Jurkat, Clone E6-1 (cell line): ENCODE measurements around the gene ZNF3.
A peak's percentile ranks its signal among the peaks of the same experiment; 100 is the strongest.

ENCODE experiments used
- DNase-seq: peaks from one replicate; pipeline ENCODE4 v3.0.0-alpha.2; 2011; ENCODE audit warnings: low read depth, low spot score
- H3K4me3 ChIP-seq: 2 replicates; pipeline ENCODE4 v1.5.1; 2011; ENCODE audit warnings: mild to moderate bottlenecking, low read length, control low read depth, moderate library complexity

Gene ZNF3

DNA sequence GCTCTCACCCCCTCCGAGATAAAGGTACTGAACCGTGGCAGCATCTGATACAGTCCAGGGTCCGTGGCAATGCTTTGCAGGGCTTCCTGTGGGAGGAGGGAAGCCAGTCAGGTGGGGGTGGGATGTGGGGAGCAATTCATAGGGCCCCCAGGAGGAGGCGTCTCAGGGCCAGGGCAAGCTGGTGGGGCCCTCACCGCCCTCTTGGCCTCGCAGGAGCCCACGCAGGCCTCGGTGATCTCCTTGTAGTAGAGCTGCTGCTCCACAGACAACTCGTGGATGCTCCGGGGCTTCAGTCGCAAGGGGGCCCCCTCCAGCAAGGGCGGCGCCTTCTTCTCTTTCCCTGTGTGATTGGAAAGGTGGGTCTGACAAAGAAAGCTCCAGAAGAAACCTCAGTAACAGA lies 30.4 kb upstream of the ZNF3 start:
- DNase-seq = no peak
- H3K4me3 ChIP-seq = no peak overlapping the region

DNA sequence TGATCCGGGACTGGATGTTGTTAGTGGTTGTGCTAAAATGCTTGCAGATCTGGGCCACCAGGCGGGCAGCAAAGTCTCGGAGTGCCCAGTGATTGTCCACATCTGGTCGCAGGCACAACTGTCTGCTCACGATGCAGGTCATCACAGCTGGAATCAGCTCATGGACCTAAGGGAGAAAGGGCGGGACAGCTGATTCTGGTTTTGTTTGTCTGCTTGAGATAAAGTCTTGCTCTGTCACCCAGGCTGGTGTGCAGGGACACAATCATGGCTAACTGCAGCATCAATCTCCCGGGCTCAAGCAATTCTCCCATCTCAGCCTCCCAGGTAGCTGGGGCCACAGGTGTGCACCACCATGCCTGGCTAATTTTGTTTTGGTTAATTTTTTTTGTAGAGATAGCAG lies 29.6 kb upstream of the ZNF3 start:
- H3K4me3 ChIP-seq = no peak overlapping the region
- no peak for DNase-seq

DNA sequence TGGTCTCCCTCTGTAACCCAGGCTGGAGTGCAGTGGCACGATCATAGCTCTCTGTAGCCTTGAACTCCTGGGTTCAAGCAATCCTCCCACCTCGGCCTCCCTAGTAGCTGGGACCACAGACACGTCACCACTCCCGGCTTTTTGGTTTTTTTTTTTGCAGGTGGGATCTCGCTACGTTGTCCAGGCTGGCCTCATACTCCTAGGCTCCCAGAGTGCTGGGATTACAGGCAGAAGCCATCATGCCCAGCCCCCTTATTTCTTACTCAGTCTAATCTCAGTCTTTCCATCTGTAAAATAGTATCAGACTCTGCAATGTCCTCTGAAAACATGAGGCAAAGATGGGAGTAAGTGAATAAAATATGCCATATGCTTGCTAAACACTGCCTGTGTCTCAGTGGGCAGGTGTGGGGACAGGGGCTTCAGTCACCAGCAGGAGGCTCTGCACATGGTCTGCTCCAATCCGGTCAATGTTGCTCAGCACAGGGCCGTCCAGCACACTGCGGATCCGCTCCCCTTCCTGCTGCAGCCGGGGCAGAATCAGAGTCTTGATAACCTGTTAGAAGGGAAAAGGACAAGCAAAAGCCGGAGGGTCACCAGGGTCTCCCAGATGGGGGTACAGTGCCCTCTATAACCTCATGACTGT lies 28.1 kb upstream of the ZNF3 start:
- no peak for DNase-seq
- H3K4me3 ChIP-seq = no peak overlapping the region

DNA sequence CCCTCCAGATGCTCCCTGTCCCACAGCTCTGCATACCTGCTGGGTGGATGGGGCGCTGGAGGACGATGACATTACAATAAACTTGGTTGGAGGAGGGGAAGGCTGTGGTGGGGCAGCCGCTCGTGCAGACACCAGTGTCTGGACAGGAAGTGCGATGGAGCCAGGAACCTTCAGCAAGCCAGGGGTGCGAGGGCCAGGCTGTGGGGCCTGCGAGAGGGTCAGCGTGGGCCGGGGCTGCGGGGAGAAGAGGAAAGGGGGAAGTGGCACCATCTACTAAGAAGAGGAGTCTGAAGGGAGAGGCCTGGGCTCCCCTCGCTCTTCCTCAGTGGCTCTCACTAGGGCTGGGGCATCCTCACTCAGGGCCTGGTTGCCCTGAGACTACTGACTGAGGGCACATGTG lies 26.4 kb upstream of the ZNF3 start:
- DNase-seq = no peak
- H3K4me3 ChIP-seq = no peak overlapping the region

DNA sequence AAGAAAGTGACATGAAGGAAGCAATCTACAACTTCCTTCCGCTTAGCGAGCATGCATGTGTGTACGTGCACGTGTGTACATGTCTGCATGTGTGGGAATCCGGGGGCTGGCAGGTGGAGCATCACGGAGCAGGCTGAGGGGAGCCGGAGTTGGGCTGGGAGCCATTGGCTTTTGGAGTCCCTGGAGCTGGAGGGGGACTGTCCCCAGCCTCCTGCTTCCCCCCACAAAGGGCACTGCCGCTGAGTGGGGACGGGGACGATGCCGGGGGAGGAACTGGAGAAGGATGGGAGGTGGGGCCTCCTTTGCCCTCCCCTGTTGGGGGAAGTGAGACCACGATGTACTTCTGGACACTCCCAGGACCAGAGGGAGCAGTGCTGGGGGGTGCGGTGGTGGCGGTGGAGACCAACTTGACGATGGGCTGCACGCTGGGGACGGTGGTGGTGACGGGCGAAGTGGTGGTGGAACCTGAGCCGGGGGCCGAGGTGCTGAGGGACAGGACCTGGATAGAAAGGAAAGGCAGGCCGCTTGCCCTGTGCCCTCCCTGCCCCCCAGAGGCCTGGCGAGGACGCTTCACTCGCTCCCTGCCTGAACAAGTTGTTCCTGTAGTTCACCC lies 25.7 kb upstream of the ZNF3 start:
- DNase-seq = no peak
- H3K4me3 ChIP-seq = no peak overlapping the region

DNA sequence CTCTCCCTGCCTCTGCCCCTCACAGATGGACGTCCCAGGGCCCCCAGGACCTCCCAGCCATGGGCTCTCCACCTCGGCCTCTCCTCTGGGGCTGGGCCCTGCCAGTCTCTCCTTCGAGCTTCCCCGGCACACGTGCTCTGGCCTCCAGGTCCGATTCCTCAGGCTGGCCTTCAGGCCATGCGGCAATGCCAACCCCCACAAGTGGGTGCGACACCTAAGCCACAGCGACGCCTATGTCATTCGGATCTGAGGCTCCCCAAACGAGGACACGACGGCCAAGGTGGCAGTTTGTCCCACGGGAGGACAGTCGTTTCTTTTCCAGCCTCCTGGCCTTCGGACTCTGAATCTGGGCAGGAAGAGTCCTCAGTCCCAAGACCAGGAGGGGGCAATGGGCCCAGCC lies 25.1 kb upstream of the ZNF3 start:
- H3K4me3 ChIP-seq = no peak overlapping the region

DNA sequence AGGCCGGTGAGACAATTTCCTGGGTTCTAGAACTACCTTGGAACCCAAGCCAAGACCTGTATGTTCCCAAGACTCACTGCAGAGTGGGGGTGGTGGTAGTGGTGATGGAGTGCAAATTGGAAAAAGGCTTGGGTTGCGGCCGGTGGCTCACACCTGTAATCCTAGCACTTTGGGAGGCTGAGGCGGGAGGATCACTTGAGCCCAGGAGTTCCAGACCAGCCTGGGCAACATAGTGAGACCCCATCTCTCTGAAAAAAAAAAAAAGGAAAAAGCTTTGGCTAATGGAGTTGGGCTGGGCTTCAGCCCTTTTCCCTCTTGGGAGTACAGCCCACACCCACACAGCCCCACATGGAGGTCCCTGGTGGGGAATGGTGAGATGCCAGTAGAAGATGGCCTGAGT lies 24.0 kb upstream of the ZNF3 start:
- no peak for DNase-seq
- H3K4me3 ChIP-seq = no peak overlapping the region

More for the DNA sequence above, 25.1 kb upstream of the ZNF3 start:
- no peak for DNase-seq

DNA sequence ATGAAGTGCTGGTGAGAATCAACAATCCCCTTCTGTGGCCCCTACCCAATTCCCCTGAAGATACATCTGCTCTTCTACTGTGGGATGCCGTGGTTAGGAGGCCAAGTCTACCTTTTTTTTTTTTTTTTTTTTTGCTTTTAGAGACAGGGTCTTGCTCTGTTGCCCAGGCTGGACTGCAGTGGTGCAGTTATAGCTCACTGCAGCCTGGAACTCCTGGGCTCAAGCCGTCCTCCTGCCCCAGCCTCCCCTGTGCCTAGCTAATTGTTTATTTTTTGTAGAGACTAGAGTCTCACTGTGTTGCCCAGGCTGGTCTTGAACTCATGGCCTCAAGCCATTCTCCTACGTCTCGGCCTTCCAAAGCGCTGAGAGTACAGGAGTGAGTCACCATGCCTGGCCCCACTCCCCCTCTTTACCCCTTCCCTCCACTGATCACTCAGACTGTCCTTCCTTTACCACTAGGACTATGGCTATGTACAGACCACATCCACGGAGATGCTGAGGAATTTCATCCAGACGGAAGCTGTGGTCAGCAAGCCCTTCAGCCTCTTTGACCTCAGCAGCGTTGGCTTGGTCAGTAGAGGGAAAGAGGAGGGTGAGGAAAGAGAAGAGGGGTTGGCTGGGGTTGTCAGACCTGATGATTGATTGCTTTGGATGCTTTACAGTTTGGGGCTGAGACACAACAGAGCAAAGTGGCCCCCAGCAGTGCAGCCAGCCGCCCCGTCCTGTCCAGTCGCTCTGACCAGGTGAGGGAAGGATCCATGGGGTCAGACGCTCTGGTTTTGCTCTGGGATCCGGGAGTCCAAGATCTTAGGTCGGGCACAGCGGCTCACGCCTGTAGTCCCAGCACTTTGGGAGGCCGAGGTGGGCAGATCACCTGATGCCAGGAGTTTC lies 21.7 kb upstream of the ZNF3 start:
- H3K4me3 ChIP-seq = no peak overlapping the region
- DNase-seq = no peak

DNA sequence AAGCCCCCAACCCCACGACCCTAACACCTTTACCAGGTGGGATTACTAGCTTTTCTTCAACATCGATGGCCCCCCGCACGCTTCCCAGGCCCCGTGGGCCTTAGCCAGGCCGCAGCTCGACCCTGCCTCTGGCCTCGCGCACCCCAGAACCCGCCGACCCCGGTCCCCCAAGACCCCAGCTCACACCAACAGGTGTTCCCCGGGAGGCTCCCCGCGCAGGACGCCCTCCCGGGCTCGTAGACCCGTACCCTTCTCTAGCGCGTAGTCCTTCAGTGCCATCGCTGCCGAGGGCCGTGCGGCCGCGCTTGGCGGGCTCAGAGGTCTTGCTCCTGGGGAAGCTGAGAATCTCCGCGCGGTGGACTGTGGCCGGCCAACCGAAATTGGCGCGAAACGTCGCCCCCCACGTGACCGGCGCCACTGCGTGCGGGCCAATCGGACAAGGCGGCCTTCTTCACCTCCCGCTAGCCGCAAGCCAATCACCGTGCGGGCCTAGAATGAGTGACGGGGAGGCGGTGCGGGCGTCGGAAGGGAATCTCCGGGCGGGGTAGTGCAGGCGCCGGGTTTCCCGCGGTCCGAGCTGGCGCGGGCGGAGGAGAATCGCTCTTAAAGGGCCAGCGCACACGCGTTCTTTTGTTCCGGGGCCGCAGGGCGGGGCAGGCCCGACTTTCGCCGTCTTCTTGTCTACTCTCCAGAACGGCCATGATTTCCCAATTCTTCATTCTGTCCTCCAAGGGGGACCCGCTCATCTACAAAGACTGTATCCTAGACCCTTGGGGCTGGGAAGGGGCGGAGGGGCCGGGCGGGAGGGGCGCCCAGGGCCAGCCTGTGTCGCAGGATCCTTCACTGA lies 19.7 kb upstream of the ZNF3 start, which contains the start of the genes AP4M1 and MCM7:
Gene AP4M1 (plus strand): TSS at position 628 of the 847 bp plus-strand sequence. CDS start 72 bp downstream, at position 700.
Gene MCM7 (minus strand): TSS at position 382 of the 847 bp plus-strand sequence. CDS start 103 bp downstream, at position 279.
- peak within 1 kb of the TSS; percentile 96 for H3K4me3 ChIP-seq
- DNase-seq = peak; percentile 95

DNA sequence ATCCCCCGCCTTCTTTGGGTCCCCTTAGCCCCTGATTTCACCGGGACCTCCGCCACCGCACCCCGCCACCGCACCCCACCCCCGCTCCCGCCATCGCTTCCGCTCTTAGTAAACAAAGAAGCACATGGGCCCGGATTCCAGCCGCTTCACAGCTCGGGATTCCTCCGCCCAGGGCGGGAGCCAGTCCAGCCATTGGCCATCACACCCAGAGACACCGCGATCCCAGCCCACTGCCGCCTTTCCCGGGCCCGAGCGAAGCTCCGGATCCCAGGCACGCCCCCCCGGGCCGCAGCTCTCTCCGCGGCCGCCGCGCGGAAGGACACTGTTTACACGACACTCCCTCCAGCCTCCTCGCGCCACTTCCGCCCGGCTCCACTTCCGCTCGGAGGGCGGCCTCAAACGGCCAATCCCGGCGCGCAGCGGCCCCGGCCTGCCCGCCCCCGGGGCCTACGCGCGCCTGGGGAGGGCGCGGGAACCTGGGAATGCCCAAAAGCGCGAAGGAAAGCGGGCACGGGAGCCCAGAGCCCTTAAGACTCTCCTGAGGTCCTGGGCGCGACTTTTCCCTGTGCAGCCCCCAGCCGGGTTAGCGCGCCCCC lies 19.0 kb upstream of the ZNF3 start:
- H3K4me3 ChIP-seq = peak overlapping the region; percentile 96
- DNase-seq = peak; percentile 90

DNA sequence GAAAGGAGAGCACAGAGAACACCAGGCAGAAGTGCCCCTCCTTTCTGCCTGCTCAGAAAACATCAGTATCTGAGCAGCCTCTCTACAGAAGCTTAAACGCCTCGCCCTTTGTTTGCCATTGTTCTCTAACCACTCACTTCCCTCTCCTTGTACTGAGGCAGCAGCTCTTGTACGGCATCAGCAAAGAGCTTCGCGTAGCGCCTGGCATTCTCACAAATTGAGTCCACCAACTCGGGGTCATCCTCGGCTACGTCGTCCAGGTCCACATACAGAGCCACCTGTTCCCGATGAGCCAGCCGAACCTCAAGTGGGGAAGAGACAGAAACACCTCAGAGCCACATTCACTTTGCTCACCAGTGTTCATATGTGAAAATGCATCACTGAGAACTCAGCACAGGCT lies 17.9 kb upstream of the ZNF3 start:
- peak overlapping the region; percentile 96 for H3K4me3 ChIP-seq
- DNase-seq = no peak

DNA sequence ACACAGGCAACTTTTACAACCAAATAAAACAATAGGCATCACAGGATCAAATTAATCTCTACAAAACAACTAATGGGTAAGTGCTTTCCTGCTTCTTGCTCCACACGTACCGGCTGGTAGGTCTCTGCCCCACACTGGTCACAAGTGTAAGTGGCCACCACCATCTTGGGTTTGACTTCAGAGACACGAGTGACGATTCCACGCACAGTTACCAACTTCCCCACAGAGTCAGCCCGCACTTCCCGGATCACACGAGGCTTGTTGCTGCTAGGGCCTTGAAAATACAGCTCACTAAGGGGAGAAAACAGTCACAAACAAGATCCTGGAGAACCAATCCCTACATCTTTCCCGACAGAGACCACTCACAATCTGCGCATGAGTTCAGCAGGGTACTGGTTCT lies 17.4 kb upstream of the ZNF3 start:
- H3K4me3 ChIP-seq = no peak overlapping the region
- no peak for DNase-seq

DNA sequence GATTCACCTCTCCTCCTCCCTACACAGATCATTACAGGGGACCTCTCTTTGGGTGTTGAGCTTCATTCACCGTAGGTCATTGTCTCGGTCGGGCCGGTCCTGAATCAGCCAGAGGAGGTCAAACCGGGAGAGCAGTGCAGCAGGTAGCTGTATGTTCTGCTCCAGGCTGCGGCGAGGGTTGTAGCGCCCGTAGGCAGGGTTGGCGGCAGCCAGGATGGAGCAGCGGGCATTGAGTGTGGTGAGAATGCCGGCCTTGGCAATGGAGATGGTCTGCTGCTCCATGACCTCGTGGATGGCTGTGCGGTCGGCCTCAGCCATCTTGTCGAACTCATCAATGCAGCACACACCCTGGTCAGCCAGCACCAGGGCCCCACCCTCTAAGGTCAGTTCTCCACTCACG lies 14.2 kb upstream of the ZNF3 start:
- no peak overlapping the region for H3K4me3 ChIP-seq
- no peak for DNase-seq

DNA sequence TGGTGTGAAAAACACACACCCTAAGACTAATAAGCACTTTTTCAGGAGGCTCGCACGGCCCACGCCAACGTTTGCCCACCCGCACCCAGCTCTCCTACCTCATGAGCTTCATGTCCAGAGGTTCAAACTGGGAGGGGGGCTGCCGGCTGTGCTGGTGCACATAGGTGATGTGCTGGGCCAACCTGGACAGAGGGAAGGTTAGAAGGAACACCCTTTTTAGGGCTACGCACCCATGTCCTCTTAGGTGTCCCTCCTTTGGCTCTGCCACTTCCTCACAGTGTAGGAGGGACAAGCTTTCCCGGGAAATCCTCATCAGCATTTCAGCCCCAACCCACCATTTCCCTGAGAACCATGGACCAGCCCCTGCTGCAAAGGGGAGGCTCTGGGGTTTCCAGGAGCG lies 13.8 kb upstream of the ZNF3 start:
- no peak overlapping the region for H3K4me3 ChIP-seq
- no peak for DNase-seq

DNA sequence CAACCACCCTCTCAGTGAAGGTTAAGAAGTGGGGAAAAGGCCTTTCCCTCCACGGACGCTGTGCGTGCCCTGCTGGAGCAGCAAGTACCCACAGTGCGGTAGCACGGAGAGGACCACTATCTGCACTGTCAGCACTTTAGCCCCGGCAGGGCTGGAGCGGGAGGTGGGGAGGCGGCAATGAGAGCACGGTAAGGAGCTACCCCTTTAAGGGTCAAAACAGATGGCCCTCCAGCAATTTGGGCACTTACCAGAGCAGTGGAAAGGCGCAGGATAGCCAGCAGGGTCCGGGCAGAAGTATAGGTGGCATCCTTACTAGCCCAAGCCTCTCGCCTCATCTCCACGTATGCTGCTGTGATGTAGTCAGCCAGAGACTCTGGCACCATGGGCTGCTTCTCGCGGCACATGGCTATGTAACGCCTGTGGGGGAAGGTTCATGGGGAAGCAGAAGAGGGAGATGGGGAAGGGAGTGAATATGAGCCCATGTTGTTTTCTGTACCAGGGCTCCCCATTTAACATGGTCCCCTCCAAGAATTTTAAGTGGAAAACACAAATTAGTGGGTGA lies 12.5 kb upstream of the ZNF3 start:
- no peak for DNase-seq
- no peak overlapping the region for H3K4me3 ChIP-seq

DNA sequence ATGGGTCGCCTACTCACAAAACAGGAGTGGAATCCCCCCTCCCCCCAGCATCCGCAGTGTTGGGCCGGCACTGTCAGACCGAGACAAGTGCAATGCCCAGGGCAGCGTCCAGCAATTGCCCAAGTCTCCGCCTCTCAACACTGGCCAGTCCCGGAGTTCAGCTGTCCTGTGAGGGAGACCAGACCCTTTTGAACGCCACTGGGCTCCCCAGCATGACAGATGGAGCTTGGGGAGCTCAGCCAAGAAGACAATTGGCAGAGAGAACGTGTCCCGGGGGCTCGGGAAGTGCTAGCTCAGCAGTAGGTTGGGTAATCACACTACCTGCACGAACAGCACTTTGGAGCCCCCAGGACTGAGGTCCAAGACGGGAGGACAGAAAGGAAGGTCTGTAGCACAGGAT lies 12.0 kb upstream of the ZNF3 start:
- DNase-seq = no peak
- no peak overlapping the region for H3K4me3 ChIP-seq

DNA sequence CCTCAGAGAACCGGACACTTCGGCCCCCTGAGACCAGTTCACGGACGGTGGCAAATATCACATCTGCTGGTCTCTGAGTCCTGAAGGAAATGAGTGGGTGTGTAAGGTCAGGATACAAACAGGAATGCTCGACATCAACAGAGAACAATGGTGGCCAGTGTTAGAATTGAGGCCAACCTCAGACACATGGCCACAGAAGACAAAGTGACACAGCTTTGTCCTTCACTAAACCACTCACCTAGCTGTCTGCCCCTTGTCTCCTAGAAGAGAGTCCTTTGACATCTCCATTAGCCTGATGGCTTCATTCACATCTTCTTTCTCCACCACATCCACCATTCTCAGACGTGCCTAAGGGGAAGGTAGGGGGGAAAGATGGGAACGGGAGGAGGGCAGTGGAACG lies 11.5 kb upstream of the ZNF3 start:
- no peak for DNase-seq
- no peak overlapping the region for H3K4me3 ChIP-seq

DNA sequence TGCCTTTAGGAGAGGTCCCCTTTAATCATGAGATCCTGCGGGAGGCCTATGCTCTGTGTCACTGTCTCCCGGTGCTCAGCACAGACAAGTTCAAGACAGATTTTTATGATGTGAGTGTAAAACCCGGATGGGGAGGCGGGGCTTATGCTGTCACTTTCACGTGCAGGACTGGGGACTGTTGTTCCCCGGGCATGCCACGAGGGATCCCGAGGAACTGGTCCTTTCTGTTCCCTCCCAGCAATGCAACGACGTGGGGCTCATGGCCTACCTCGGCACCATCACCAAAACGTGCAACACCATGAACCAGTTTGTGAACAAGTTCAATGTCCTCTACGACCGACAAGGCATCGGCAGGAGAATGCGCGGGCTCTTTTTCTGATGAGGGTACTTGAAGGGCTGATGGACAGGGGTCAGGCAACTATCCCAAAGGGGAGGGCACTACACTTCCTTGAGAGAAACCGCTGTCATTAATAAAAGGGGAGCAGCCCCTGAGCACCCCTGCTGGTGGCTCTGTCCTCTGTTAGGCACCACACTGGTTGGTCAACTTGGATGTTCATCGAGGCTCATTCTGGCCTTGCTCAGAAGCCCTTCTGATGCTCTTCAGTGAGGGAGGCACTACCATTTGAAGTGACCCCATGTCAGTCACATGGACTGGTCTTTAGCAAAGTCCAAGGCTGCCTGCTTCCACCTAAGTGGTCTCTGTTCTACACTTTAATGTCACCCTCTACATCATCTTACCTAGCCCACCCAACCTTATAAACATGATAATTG lies 10.1 kb upstream of the ZNF3 start:
- no peak overlapping the region for H3K4me3 ChIP-seq
- DNase-seq = no peak
